GM19193 (cell line): Measurements from ENCODE around the gene PRPF18.

Experiments
- POLR2A ChIP-seq: IDR thresholded peaks from 4 replicates; pipeline ENCODE4 v1.6.1; 2011; ENCODE audit not compliant: insufficient read depth, insufficient read length; ENCODE audit errors: extremely low read depth

PRPF18 gene

DNA sequence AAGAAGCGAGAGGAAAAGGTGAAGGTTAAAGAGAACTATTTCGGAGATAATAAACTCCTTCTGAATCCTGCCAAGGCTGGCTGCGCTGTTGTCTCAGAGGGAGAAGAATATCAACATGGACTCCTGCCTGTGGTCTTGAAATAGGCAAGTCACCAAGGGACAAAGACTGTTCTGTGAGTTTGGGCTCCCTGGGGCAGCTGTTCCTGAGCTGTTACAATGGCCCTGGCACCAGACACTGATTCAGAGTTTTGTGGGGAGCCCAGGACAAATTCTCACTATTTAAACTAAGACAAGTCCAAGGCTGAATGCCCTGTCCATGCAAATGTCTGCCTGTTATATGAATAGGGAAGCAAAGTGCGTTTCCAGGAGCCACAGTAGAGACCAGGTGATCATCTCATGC is 81.4 kb downstream of the PRPF18 start:
- TF ChIP-seq POLR2A = no peak

- TF ChIP-seq POLR2A = no peak
Measured at GRCh38 chr10:13669182-13669855, 82.6 kb downstream of the PRPF18 start.

DNA sequence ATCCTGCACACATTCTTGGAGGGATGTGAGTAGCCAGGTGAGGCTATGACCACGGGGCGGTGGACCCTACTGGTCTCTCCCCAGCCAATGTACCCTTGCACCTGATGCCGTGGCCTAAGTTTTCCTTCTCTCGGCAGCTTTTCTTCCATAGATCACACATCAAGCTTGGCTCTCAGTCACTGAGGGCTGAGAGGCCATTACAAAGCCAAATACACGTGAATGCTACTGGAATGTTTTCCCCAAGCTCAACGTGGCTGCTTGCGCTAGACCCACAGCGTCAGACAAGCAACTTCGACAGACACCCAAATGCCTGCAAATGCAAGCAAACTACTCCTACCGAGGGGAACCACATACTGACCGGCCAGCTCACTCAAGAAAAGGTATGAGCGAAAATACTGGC is 83.1 kb downstream of the PRPF18 start:
- no peak for TF ChIP-seq POLR2A

GRCh38 chr10:13670311-13670710 is 83.5 kb downstream of the PRPF18 start:
- no peak for TF ChIP-seq POLR2A

- no peak for TF ChIP-seq POLR2A
Measured at GRCh38 chr10:13671904-13672303, 85.1 kb downstream of the PRPF18 start.

- no peak for TF ChIP-seq POLR2A
Measured at GRCh38 chr10:13672548-13672947, 85.8 kb downstream of the PRPF18 start.

- TF ChIP-seq POLR2A = no peak
Measured at GRCh38 chr10:13673156-13673555, 86.4 kb downstream of the PRPF18 start.

GRCh38 chr10:13674645-13675588 is 88.2 kb downstream of the PRPF18 start:
- no peak for TF ChIP-seq POLR2A

GRCh38 chr10:13678101-13678843 is 91.5 kb downstream of the PRPF18 start:
- TF ChIP-seq POLR2A = no peak
